A549 (cell line): ENCODE data around the gene ARHGAP26.

Source experiments
- CBX2 ChIP-seq: fragments of 200-600 bp; sonication (generic); IDR thresholded peaks from 2 replicates; pipeline ENCODE4 v1.6.1; 2016; ENCODE audit warnings: low read depth, mild to moderate bottlenecking, borderline replicate concordance
- NR3C1 ChIP-seq: fragments of >200 bp; sonication (Bioruptor Twin); formaldehyde crosslinking; IDR thresholded peaks from 3 replicates; pipeline ENCODE4 v1.6.1; 2017
- RAD21 ChIP-seq, 2 experiments: fragments of >200 bp in 1 of 2; sonication (Bioruptor Twin) in 1 of 2; formaldehyde crosslinking in 1 of 2; IDR thresholded peaks in 1 of 2; conservative IDR thresholded peaks in 1 of 2; 2 replicates in 1 of 2; 3 replicates in 1 of 2; pipeline ENCODE4 v1.6.1; 2012 to 2018; ENCODE audit warnings: inconsistent platforms in 1 of 2
- USF2 ChIP-seq: fragments of 450-650 bp; IDR thresholded peaks from 2 replicates; pipeline ENCODE4 v1.6.1; 2014; ENCODE audit warnings: antibody characterized with exemption

GRCh38 chr5:143214890-143215289, 444.7 kb downstream of the ARHGAP26 start:
- no peak for TF ChIP-seq USF2
- no peak for TF ChIP-seq RAD21 (conservative IDR thresholded peaks at IDR 0.05 in 1 of 2, IDR thresholded peaks at IDR 0.05 in 1 of 2)
- TF ChIP-seq CBX2, result no peak
- no peak for TF ChIP-seq NR3C1
